Fibroblast of lung (primary cell): ENCODE results near the gene PID1.

Experiments
- CTCF ChIP-seq, 2 donors: IDR thresholded peaks in 1 of 2; conservative IDR thresholded peaks in 1 of 2; 1 replicate in 1 of 2; 2 replicates in 1 of 2; pipeline ENCODE4 v1.5.1; 2011 to 2012; ENCODE audit warnings: low read length in 2 of 2, control low read depth in 1 of 2, inconsistent platforms in 1 of 2, low read depth in 1 of 2, mild to moderate bottlenecking in 1 of 2
- EZH2 ChIP-seq: IDR thresholded peaks from 2 replicates; pipeline ENCODE4 v1.5.1; 2012; ENCODE audit warnings: low read length, control low read depth, mild to moderate bottlenecking; ENCODE audit errors: missing control alignments

DNA sequence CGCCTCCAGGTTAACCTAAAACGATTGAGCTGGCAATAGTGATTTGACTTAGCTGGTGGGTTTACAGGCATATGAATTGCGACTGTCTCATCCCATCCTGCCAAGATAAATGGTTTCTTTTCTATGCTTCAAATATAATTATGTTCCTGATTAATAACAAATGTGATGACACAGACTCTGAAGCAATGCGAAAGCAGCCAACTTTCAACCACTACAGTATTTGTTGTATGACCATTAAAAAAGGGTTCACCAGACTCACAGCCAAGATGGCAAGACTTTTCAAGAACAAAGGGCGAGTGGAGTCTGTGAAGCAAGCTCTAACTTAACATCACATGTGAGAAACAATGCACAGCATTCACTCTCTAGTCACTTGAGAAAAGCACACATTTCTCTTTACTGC is 186.6 kb downstream of the PID1 start:
- TF ChIP-seq EZH2 = no peak
- TF ChIP-seq CTCF (conservative IDR thresholded peaks at IDR 0.05 in 1 of 2, IDR thresholded peaks at IDR 0.05 in 1 of 2; ENCODE audit: low read depth in 1 of 2, low read length in 2 of 2) = no peak
